NOMO-1 treated with dmso at 0.1 percent for 144 hours (cell line): ENCODE measurements around the gene MARCHF9.

ENCODE experiments used
- DNase-seq: peaks from one replicate; lab custom pipeline; 2025; ENCODE audit not compliant: unreplicated experiment; lab: John Stamatoyannopoulos, UW

The MARCHF9 gene

DNA sequence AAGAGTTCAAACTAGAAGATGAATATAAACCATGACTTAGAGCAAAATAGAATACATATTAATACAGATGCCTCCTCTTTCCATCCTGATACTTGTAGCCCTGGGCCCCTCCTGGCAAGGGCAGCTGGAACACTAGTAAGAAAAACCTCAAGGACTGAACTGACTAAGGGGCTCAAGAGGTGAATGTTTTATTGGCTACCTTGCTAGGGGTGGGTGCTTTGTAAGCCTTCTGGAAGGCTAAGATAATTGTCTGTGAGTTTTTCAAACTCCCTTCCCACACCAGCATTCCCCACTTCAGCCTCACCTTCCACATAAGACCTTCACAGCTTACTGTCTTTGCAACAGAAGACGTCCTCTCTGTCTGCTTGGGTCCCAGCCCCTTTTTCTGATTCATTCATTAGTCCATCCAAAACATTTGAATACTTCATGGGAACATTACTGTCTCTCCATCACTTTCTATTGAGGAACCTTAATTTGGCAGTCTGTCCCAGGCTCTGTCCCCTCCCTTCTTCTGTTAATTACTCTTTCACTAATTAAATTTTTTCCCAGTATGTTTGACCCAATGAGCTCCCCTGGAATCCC, 1.1 kb upstream of the MARCHF9 start:
- DNase-seq, result no peak

DNA sequence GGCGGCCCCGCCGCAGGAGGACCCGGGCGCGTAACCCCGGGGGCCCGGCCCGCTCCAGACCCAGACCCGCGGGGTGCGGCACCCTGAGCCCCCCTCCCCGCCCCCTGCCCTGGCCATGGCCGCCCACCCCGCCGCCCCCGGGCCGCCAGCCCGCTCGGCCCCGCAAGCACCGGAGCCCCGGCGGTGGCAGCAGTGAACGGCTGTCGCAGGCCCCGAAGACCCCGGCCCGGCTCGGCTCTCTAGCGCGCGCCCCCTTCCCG, 221 bp downstream of the MARCHF9 start:
- DNase-seq, result no peak

DNA sequence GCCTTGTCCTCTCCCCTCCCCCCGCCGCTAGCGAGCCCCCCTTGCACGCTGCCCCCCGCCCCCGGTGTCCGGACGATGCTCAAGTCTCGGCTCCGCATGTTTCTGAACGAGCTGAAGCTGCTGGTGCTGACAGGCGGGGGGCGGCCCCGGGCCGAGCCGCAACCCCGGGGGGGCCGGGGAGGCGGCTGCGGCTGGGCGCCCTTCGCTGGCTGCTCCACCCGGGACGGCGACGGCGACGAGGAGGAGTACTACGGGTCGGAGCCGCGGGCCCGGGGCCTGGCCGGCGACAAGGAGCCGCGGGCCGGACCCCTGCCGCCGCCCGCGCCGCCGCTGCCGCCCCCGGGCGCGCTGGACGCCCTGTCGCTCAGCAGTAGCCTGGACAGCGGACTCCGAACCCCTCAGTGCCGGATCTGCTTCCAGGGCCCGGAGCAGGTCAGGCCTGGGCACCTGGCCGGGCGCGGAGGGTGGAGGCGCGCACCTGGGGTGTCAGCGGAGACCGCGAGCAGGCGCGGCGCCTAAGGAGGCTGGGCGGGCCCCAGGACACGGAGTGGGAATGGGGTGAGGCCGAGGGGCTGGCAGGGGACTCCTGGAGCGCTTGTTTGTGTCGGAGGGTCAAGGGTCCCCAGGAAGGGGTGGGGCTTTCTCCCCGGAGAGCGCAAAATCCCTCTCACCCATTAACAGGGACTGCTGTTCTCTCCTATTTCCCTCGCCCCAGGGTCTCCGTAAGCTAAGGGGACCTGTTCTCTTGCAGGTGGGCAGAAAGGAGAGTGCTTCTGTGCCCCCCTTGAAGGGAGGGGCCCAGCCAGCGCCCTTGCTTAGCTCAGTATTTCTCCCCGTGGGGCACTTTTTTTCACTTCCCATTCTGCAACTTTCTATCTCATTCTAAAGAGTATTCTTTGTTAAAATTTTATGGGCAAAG, 810 bp downstream of the MARCHF9 start:
- no peak for DNase-seq

DNA sequence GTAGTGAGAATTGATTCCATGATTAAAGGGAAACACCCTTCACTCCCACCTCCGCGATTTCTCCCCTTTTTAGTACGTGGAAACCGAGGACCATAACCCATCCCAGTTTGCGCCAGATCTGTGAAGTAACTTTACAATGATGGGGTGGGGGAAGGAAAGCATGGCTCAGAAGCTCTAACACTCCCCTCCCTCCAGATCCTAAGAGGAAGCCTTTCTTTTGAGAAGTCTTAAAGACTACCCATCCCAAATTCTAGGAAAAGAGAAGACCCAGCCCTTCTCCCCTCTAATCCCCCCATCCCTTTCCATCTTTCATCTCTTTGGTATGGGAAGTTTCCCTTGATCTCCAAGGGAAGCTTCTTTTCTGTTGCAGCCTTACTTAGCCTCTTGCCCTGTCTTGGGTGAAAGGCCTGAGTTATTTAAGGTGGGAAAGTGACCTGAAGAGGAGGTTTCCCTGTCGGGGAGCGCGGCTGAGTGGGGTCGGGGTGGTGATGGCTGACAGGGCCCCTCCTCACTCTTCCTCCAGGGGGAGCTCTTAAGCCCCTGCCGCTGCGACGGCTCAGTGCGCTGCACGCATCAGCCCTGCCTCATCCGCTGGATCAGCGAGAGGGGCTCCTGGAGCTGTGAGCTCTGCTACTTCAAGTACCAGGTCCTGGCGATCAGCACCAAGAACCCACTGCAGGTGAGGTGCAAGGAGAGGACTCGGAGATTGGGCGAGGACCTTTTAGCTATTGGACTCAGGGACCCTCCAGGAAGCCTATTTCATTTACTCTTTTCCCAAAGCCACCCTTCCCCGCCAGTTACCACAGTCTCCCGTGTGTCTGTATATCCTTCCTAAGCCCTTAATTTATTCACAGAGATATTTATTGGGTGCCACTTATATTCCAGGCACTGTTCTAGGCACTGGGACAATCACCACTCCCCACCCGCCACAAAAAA, 1.8 kb downstream of the MARCHF9 start:
- peak; percentile 40 for DNase-seq

DNA sequence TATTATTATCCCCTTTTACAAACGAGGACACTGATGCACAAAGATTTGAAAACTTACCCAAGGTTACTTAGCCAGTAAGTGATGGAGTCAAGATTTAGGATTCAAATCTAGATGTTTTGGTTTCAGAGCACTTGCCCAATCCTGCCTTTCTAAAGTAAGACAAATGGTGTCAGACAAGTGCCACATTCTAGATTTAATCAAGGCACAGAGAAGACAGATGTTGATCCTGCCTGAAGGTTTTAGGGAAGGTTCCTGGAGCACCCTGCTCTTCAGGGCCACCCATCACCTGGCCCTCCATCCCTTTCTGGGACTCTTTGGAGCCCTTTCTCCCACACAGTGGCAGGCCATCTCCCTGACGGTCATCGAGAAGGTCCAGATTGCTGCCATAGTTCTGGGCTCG, 2.9 kb downstream of the MARCHF9 start:
- DNase-seq, result no peak

DNA sequence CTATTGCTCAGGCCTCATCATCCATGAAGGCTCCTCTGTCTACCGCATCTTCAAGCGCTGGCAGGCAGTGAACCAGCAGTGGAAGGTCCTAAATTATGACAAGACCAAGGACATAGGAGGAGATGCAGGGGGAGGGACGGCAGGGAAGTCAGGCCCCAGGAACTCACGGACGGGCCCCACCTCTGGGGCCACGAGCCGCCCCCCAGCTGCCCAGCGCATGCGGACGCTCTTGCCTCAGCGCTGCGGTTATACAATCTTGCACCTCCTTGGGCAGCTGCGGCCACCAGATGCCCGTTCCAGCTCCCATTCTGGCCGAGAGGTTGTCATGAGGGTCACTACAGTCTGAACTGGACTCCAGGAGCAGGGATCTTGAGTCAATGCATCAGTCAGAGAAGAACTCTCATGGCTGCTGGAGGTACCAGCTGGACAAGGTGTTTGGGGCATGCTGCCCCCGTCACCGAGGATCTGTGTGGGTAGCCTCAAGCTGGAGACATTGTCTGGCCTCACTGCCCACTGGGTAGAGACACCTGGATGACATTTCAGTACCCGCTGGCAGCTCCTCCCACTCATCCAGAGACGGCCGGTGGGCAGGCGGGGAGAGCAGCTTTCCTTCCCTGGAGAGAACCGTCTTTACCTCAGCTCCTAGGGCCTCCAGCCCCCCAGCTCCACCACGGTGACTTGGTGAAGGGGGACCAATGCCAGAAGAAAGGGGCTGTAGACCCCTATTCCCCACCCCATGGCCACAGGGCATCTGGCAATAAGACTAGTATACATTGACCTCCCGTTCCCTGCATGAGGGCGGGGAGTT, 3.9 kb downstream of the MARCHF9 start:
- DNase-seq, result no peak

DNA sequence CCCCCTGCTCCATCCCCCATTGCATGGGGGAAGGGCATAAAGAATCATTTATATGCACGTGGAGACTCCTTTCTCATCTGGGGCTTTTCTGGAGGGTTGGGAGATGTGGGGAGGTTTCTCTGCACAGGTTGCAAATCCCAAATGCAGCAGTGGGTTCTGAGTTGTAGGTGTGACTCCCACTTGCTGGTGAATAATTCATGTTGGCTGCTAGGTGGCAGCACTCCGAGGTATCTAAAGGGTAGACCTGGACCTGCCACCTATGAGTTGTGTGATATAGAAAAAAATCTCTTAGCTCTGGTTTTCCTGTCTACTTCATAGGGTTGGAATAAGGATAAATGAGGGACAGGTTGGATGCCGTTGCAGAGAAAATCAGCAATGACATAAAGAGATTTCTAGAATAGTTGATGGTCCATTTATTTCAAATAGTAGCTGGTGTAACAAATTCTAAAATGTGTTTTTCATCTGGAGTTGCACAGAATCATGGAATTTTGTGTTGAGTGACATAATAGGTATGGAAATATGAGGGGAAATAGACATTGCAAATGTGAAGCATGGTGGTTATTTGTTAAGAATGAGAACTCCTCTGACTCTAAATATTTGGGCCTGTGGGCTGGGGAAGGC, 4.6 kb downstream of the MARCHF9 start:
- DNase-seq, result no peak

DNA sequence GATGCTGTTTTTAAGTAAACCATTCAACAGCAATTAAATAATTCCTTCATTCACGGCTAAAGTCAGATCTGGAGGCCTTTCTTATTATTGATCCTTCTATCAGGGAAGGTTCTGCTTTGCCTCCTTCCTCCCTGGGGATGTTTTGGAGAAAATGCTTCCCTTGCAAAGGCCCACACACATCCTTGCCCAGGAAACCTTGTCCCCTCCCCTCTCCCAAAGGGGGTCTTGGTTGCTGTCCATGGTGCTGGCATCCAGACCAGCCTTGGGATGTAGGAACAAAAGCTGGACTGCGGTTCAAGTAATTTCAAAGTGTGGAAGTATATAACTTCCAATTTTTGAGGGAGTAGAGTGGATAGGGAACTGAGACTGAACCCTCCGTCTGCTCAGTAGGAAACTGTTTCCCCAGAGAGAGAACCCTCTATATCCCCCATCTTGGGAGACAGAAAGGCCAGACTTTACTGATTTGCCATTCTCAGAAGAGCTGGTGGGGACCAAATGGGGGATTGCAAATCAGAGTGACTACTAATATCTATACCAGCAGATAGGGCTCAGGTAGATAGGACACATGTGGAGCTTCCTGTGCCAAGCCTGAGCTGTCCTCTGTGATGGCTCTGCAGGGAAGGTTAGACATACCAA, 5.6 kb downstream of the MARCHF9 start:
- no peak for DNase-seq

DNA sequence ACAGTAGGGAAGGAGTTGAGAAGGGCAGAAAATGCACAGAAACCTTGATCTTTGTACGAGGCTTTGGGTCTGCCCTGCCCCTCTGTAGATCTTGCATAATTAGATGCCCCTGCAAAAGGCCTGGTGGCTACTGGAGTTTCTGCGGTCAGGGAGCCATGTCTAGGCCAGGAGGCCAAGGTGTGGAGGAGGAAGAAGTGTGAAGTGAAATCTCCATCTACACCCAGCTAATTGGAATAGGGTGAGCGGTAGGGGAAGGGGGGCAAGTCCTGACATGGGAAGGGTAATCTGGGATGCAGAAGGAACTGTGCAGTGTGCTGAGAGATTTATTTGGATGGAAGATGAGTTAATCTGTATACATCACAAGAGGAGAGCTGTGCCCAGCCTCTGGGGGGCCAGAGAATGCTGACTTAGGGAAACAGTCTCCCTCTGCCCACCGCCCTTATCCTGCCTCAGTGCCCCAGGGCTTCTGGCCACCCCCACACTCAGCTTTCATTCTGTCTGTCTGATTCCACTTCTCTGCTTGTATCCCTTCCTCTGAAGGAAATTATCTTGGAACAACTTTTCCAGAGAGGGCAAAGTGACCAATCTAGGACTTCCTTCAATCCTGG, 6.6 kb downstream of the MARCHF9 start:
- DNase-seq, result no peak

DNA sequence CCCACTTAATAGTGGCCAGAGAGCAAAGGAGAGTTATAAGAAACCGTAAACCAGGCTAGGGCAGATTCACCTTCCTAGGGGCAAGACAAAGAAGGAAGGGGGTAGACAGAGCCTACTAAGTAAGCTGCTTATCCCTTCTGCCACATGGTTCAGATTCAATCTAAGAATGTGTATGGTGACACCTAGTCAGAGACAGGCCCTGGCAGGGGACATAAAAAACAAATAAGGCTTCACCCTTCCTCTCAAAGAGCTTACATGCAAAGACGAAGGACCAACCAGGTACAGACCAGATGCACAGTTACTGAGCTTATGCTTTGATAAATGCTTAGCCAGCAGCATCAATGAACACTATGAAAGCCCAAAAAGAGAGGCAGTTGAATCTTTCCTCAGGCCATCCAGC, 7.6 kb downstream of the MARCHF9 start:
- no peak for DNase-seq

DNA sequence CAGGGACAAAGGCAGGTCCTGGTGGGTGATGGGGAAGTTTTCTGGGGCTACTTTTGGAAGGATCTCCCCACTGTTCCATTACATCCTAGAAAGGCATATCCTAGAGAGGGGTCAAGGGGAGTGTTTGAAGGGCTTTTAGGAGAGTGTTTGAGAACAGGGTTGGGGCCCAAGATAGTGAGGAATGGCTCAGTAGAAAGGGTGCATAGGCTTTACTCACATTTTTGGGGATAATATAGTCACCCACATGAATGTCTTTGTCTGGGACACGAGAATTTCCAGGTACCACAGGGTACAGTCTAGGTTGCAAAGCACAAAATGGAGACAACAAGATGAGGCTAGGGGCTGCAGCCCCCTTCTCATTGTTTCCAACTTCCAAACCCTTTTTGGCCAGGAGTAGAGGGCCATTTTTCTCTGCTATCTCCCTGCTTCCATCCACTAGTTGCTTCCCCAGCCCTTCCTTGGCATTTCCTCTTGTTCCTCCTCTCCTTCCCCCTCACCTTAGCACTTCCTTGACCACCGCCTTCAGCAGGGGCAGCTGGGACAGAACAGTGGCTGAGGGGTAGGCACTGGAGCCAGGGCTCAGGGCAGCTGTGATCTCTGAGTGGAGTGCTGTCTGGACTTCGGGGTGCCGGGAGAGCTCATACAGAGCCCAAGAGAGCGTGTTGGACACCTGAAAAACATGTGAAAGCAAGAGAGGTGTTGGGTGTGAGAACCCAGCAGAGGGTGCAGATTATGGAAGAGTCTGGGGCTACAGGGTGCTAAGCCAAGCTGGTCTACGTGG, 9.2 kb downstream of the MARCHF9 start:
- DNase-seq, result no peak

DNA sequence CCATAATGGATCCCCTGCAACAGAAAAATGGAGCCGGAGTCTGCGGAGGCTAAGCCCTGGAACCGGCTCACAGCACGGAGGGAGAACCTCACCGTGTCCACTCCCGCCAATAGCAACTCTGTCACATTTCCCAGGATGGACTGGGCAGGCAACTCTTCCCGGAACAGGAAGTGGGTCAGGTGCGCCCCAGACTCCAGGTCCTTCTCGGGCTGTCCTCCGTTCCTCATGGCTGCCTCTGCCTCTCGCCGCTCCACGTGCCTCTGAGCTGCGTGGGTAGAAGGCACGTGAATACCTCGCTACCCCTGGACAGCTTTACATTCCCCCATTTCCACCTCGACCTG, 9.7 kb downstream of the MARCHF9 start:
- DNase-seq, result no peak

DNA sequence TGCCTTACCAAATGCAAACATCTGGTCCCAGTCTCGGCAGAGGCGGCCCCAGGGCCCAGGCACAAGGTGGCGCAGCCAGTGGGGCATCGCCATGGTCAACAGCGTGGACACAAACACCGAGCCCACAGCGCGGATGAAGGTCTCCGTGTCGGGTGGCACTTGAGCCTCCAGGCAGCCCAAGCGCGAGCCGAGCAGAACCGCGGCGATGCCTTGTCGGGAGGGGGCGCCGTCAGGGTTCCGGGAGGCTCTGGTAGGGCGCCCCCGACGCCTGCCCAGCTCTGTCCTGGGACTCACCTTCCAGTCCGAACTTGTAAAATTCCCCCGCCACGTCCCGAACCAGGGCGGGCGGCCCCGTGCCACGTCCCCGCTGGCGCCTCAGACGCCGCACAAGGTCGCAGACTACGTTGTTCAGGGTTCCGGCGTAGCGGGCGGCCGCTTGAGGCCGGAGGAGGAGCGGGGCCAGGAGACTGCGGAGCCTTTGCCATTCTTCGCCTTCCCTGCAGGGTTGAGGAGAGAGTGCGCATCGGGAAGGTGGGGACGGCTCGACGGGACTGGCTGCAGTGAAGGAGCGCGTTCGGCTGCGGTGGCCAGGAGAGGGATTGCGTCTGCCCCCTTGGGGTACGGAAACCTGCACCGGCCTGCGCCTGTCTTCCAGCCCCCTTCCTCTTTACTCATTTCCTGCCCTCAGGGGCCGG, 10.2 kb downstream of the MARCHF9 start:
- no peak for DNase-seq

DNA sequence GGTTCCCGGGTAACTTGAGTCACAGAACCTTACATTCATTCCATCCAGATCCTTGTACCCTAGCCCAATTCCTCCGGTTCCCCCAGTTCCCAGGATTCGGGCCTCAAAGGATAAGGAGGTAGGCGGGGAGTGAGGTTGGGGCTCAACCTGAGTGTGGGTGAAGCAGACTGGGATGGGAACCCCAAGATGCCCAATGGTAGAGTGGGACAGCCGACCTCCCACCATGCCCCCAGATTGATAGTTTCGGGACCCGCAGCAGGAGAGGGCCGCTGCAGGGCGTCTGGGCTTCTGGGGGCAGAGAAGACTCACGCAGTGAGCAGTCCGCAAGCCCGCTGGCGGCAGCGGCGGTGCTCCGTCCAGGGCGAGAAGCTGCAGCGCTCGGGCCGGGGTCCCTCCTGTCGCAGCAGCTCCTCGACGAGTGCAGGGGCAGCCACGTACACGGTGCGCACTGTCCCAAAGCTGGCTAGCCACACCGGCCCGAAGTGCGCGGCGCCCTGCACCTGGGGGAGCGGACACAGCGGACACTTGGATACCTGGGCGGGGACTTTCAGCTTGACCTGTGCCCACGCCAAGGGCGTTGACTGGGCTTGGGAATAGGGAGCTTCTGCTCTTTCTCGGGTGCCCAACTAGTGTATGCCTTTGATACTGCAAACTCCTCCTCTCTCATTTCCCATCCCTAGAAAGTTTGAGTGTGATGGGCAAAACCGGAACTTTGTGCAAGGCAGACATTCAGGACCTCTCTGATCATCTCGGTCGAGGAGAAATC, 11.0 kb downstream of the MARCHF9 start:
- no peak for DNase-seq

DNA sequence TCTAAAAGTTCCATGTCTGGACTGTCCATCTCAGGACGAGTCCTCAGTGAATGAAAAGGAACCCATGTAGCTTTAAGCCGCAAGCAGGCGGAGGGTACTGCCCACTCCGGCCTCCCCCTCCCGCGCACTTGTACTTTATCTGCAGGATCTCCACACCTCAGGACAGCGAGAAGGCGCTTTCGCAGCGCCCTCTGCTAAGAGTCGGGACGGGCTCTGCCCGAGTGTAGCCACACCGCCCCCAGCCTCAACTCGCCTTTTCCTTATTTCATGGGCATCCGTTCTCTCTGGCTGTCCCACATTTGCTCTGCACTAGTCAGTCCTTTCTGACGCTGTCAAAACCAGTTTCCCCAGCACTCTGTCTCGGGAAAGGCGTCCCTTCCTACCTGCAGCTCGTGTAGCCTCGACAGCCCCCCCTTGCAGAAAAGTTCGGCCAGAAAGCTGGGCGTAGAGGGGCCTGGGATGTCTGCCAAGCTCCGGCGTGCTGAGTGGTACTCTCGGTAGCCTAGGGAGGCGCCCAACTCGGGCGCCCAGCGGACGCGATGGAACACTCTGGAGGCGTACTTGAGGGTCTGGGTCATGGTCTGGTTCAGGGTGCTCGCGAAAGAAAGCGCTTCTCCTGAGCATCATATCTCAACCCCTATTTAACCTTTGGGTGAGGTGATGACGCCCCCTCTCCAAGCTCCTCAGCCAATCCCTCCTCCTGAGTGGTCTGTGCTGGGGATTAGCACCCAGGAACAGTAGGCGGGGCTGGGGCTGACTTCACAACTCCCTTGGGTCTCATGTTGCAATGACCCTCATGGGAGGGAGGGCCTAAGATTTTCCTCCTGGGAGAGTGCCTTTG, 11.8 kb downstream of the MARCHF9 start, which contains the start of gene CYP27B1:
Gene CYP27B1, minus strand, starts transcription at position 615 of the 841 bp plus-strand sequence. Its CDS starts 37 bp downstream, at position 578.
- DNase-seq, result no peak

DNA sequence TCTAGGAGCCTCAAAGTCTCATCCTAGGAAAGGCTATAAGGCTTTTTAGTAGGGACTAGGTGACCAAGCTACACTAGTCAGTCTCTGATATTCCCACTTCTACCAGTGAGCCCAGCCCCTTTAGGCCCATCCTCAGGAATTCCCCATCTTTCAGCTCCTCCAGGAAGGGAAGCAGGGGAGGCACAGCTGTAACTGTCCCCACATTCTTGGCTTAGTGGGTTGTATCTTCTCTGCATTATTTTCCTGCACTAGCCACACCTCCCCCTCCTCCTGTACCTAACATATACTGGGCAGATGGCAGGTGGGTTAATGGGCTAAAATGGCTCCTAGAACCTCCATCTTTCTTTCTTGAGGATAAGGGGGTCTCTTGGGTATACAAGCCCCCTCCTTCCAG, 12.4 kb downstream of the MARCHF9 start:
- no peak for DNase-seq

DNA sequence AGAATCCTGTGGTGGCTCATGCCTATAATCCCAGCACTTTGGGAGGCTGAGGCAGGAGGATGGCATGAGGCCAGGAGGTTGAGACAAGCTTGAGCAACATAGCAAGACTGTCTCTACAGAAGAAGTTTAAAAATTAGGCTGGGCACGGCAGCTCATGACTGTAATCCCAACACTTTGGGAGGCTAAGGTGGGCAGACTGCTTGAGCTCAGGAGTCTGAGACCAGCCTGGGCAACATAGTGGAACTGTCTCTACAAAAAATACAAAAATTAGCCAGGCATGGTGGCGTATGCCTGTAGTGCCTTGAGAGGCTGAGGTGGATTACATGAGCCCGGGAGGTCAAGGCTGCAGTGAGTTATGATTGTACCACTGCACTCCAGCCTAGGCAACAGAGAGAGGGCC, 13.0 kb downstream of the MARCHF9 start:
- DNase-seq, result no peak
